Activated CD8-positive, alpha-beta T cell treated with anti-CD3 and anti-CD28 coated beads for 36 hours (primary cell): ENCODE data around the gene SLIT3. TPM values are rescaled to one million over a fixed set of nuclear protein-coding genes. Genes with fewer than 3 reads are reported as not detected.

Source experiments
- ATAC-seq: fragments of 200-7000 bp; cut with Tn5 transposase; one replicate; pipeline ENCODE4 v1.10.0; 2021; ENCODE audit warnings: mild to moderate bottlenecking, moderate library complexity
- CTCF ChIA-PET: fragments of 350-600 bp; sonication (Branson Sonifier 250); formaldehyde crosslinking; loops from one replicate; lab custom pipeline; 2021; ENCODE audit warnings: antibody characterized with exemption; lab: Charles Lee
- POLR2A ChIA-PET: fragments of 350-600 bp; sonication (Branson Sonifier 250); formaldehyde crosslinking; loops from one replicate; lab custom pipeline; 2021; ENCODE audit warnings: antibody characterized with exemption; lab: Charles Lee
- DNase-seq: peaks from one replicate; pipeline ENCODE4 v3.0.0-alpha.2; 2020
- H3K27ac Mint-ChIP-seq: one replicate; pipeline ENCODE4 v1.8.0; 2021; ENCODE audit warnings: mild to moderate bottlenecking, mixed read lengths
- H3K27me3 Mint-ChIP-seq: one replicate; pipeline ENCODE4 v1.8.0; 2021; ENCODE audit warnings: mixed read lengths
- H3K36me3 Mint-ChIP-seq: one replicate; pipeline ENCODE4 v1.8.0; 2021; ENCODE audit warnings: low read depth, mixed read lengths
- H3K4me1 Mint-ChIP-seq: one replicate; pipeline ENCODE4 v1.8.0; 2021; ENCODE audit warnings: low read depth, mixed read lengths
- H3K4me3 Mint-ChIP-seq: one replicate; pipeline ENCODE4 v1.8.0; 2021; ENCODE audit warnings: mild to moderate bottlenecking, moderate library complexity, mixed read lengths
- H3K9me3 Mint-ChIP-seq: one replicate; pipeline ENCODE4 v1.8.0; 2021; ENCODE audit warnings: mixed read lengths
- intact Hi-C: fragments of 100-400 bp; cut with micrococcal nuclease; formaldehyde crosslinking; loops from one replicate; pipeline ENCODE4 v1.10.0; 2022
- total RNA-seq, 2 experiments: library from RNA; stranded (reverse); gene quantifications; one replicate each; pipeline ENCODE4 v1.2.3, GENCODE V29; 2021
- TF ChIP-seq, protein P1 (sequence below): fragments of 200-600 bp; IDR thresholded peaks from one replicate; pipeline ENCODE4 v1.8.0; 2022; ENCODE audit warnings: antibody characterized with exemption, mild to moderate bottlenecking

The SLIT3 gene
- total RNA-seq, 2 experiments from 2014 or later = 0.69 to 0.74 TPM

DNA sequence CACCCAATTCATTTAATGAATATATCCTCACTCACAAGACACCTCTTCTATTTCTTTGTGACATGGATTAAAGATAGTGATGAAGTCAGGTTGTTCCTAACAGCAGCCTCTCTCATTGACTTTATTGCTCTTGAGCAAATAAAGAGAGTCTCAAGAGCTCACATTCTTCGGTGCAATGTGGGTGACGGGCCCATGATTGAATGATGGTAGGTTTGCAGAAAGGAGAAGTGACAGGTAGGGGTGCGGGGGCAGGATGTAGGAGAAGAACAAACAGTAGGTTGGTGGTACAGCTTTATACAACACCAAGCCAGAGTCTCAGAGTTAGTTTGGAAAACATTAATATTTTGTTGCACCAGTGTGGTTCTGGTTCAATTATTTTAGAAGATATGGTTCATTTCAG, 122.2 kb downstream of the SLIT3 start:
- Mint-ChIP-seq H3K4me3 (no peak overlapping the region), H3K9me3 (no peaks in the 10 kb centered on the region), H3K27ac (no peak overlapping the region), H3K36me3 (no peaks in the 10 kb centered on the region), H3K27me3 (no peaks in the 10 kb centered on the region), H3K4me1 (no peaks in the 10 kb centered on the region)
- intact Hi-C loops = no loop called here
- TF ChIP-seq, protein P1, sequence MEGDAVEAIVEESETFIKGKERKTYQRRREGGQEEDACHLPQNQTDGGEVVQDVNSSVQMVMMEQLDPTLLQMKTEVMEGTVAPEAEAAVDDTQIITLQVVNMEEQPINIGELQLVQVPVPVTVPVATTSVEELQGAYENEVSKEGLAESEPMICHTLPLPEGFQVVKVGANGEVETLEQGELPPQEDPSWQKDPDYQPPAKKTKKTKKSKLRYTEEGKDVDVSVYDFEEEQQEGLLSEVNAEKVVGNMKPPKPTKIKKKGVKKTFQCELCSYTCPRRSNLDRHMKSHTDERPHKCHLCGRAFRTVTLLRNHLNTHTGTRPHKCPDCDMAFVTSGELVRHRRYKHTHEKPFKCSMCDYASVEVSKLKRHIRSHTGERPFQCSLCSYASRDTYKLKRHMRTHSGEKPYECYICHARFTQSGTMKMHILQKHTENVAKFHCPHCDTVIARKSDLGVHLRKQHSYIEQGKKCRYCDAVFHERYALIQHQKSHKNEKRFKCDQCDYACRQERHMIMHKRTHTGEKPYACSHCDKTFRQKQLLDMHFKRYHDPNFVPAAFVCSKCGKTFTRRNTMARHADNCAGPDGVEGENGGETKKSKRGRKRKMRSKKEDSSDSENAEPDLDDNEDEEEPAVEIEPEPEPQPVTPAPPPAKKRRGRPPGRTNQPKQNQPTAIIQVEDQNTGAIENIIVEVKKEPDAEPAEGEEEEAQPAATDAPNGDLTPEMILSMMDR = no peak
- no peak for ATAC-seq
- ChIA-PET POLR2A (no interaction called here), CTCF (interaction anchor here (1.4 to 1.5 kb wide), 2 partner anchors 125 to 192 kb away, joined by 3 to 4 read pairs; no protein-coding TSS in a partner anchor)
- no peak for DNase-seq

DNA sequence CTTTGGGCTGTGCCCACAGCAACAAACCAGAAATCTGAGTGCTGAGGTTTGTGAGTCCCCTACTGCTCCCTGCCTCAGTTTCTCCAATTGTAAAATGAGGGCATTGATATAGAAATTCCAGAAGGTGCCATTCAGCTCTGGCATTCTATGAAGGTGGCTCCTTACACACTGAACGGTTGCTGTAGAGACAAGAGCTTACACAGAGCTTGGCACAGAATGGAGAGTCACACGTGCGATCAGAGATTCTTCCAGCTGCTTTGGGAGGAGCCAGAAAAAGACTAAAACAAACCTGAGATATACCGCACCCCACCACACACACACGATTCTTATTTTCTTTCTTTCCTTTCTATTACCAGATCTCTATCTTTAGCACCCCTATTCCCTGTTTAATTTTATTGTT, 122.7 kb downstream of the SLIT3 start:
- no peaks in the 10 kb centered on the region for H3K36me3 Mint-ChIP-seq
- no peaks in the 10 kb centered on the region for H3K27me3 Mint-ChIP-seq
- TF ChIP-seq, protein P1 = no peak
- no peaks in the 10 kb centered on the region for H3K4me1 Mint-ChIP-seq
- intact Hi-C loops = no loop called here
- DNase-seq (no peak), ATAC-seq (no peak)
- H3K27ac Mint-ChIP-seq = no peak overlapping the region
- ChIA-PET CTCF (interaction anchor here (1.4 to 1.5 kb wide), 2 partner anchors 125 to 191 kb away, joined by 3 to 4 read pairs; no protein-coding TSS in a partner anchor), POLR2A (no interaction called here)
- no peak overlapping the region for H3K4me3 Mint-ChIP-seq
- no peaks in the 10 kb centered on the region for H3K9me3 Mint-ChIP-seq

DNA sequence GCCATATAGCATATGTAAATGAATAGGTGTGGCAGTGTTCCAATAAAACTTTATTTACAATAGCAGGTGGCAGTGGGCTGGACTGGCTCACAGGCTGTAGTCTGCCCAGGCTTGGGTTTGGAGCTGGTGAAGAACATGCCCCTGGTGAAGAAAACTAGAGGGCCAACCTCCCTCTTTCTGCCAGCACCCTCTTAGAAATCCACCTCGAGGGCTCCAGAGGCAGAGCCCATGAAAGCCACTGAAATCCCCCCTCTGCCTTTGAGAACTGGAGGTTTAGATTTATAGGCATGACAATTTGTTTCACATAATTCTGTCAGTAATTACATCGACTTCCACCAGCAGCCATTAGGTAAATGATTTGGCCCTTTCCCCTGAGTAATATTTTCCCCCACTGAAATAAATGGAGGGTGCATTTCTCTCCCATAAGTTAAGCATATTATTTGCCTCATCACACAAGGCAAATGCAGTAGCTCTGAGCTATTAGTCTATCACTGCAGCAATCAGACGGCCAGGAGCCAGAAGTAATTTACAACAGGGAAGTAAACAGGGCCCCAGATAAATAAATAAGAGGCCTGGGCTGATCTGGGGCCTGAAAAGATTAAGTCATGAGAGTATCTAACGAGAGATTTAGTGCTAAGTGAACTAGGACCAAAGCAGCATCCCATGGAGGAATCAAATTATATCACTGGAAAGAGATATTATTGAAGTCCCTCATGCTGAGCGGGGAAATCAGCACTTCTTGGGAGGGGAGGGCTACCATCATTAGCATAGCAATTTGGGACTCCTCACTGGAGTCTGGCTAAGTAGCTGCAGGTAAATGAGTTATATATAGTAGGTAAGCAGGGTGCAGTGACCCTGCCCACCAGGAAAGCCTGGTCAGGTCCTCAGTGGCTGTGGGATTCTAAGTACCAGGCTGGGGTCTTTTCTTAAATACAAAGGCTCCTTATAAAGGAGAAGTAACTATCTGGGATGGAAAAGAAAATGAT, 123.9 kb downstream of the SLIT3 start:
- ChIA-PET POLR2A (no interaction called here), CTCF (interaction anchor here (1.4 kb wide), 1 partner anchor 126 kb away, joined by 3 read pairs; no protein-coding TSS in a partner anchor)
- H3K27me3 Mint-ChIP-seq = no peaks in the 10 kb centered on the region
- no peaks in the 10 kb centered on the region for H3K4me1 Mint-ChIP-seq
- peaks cover 2% of the 10 kb centered on the region for H3K36me3 Mint-ChIP-seq
- H3K4me3 Mint-ChIP-seq = no peak overlapping the region
- TF ChIP-seq, protein P1 = no peak
- intact Hi-C loops = no loop called here
- DNase-seq = no peak
- H3K9me3 Mint-ChIP-seq = no peaks in the 10 kb centered on the region
- no peak for ATAC-seq
- no peak overlapping the region for H3K27ac Mint-ChIP-seq

DNA sequence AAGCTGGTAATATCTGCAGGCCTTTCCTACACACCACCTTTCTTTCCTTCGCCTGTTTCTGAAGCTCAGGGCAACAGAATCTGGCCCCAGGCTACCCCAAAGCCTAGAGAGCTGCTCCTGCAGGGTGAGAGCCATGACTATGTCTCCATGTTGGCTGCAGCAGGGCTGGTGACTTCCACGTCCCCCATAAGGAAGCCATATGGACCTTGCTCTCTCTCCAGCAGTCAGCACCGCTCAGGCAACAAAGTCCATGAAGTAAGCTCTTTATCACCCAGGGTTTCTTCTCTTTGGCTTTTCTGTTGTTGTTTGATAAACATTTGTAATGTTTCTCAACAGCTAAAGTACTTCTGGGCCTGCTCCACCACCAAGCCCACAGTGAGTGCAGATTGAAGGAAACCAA, 125.2 kb downstream of the SLIT3 start:
- ChIA-PET CTCF (no interaction called here), POLR2A (no interaction called here)
- no peak for ATAC-seq
- Mint-ChIP-seq H3K27ac (no peak overlapping the region), H3K36me3 (peaks cover 2% of the 10 kb centered on the region), H3K4me3 (no peak overlapping the region), H3K27me3 (no peaks in the 10 kb centered on the region), H3K9me3 (peaks cover 1% of the 10 kb centered on the region), H3K4me1 (no peaks in the 10 kb centered on the region)
- no peak for DNase-seq
- intact Hi-C loops = no loop called here
- TF ChIP-seq, protein P1 = no peak

DNA sequence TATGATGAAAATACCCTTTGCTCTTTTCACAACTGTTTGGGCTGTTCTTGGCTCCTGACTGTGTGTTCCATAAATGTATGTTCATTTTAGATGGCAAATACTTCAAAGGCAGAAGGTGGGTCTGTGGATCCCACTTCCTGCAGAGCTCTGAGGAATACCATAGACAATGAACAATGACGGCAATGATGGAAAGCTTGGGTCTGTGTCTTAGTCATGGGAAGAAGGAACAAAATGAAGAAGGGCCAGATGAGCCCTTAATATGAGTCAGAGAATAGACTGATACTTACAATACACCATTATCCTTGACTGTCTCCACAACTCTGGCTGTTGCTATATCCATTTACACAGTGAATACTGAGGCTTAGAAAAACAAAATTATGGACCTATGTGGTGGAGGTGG, 126.0 kb downstream of the SLIT3 start:
- TF ChIP-seq, protein P1 = no peak
- intact Hi-C loops = no loop called here
- POLR2A ChIA-PET = no interaction called here
- no peak for ATAC-seq
- DNase-seq = no peak
- no peak overlapping the region for H3K4me3 Mint-ChIP-seq
- H3K27me3 Mint-ChIP-seq = no peaks in the 10 kb centered on the region
- peaks cover 2% of the 10 kb centered on the region for H3K36me3 Mint-ChIP-seq
- no peak overlapping the region for H3K27ac Mint-ChIP-seq
- peaks cover 1% of the 10 kb centered on the region for H3K9me3 Mint-ChIP-seq
- CTCF ChIA-PET = no interaction called here
- no peaks in the 10 kb centered on the region for H3K4me1 Mint-ChIP-seq
